ENCODE data around the gene FOXJ3.

DNA sequence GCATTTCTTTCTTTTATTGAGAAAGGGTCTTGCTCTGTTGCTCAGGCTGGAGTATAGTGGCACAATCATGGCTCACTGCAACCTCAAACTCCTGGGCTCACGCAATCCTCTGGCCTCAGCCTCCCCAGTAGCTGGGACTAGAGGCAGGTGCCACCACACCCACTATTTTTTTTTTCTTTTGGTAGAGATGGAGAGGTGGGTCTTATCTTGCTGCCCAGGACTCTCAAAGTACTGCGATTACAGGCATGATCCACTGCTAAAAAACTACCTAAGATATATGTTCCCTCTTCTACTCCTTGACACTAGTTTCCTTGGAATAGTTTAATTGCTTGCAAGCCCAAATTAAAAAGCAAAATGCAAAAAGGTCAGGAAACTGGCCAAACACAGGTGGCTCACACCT is 113.6 kb downstream of the FOXJ3 start:
- no peak for TF ChIP-seq POLR2A (IDR thresholded peaks at IDR 0.05; ENCODE audit: low read depth, low read length)
- TF ChIP-seq, protein P1, sequence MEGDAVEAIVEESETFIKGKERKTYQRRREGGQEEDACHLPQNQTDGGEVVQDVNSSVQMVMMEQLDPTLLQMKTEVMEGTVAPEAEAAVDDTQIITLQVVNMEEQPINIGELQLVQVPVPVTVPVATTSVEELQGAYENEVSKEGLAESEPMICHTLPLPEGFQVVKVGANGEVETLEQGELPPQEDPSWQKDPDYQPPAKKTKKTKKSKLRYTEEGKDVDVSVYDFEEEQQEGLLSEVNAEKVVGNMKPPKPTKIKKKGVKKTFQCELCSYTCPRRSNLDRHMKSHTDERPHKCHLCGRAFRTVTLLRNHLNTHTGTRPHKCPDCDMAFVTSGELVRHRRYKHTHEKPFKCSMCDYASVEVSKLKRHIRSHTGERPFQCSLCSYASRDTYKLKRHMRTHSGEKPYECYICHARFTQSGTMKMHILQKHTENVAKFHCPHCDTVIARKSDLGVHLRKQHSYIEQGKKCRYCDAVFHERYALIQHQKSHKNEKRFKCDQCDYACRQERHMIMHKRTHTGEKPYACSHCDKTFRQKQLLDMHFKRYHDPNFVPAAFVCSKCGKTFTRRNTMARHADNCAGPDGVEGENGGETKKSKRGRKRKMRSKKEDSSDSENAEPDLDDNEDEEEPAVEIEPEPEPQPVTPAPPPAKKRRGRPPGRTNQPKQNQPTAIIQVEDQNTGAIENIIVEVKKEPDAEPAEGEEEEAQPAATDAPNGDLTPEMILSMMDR (conservative IDR thresholded peaks at IDR 0.05; ENCODE audit: low read depth, low read length) = no peak
- TF ChIP-seq CEBPB (IDR thresholded peaks at IDR 0.05; ENCODE audit: low read depth, low read length) = no peak
- no peak for TF ChIP-seq MAFK (IDR thresholded peaks at IDR 0.05; ENCODE audit: low read depth, low read length)
- no peak for TF ChIP-seq MAZ (IDR thresholded peaks at IDR 0.05; ENCODE audit: borderline replicate concordance, low read depth, low read length)
- TF ChIP-seq, protein P2, sequence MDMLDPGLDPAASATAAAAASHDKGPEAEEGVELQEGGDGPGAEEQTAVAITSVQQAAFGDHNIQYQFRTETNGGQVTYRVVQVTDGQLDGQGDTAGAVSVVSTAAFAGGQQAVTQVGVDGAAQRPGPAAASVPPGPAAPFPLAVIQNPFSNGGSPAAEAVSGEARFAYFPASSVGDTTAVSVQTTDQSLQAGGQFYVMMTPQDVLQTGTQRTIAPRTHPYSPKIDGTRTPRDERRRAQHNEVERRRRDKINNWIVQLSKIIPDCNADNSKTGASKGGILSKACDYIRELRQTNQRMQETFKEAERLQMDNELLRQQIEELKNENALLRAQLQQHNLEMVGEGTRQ (IDR thresholded peaks at IDR 0.05; ENCODE audit: low read depth, low read length) = no peak
- TF ChIP-seq RFX5 (IDR thresholded peaks at IDR 0.05; ENCODE audit: low read depth, low read length) = no peak
- no peak for TF ChIP-seq FOS (IDR thresholded peaks at IDR 0.05; ENCODE audit: low read depth, low read length)
- TF ChIP-seq CHD1 (IDR thresholded peaks at IDR 0.05; ENCODE audit: low read depth, low read length) = no peak
- TF ChIP-seq RAD21 (IDR thresholded peaks at IDR 0.05; ENCODE audit: low read length) = no peak
- no peak for TF ChIP-seq SMC3 (IDR thresholded peaks at IDR 0.05; ENCODE audit: low read depth, low read length)

All from IMR-90 (cell line).